GM12873 (cell line): Measurements from ENCODE around the gene BCAS4.

Experiments used
- CTCF ChIP-seq: IDR thresholded peaks from 2 replicates; pipeline ENCODE4 v1.5.1; 2012; ENCODE audit warnings: low read depth, mild to moderate bottlenecking, moderate library complexity, low read length, control low read depth; ENCODE audit not compliant: insufficient read depth; ENCODE audit errors: missing control alignments

The BCAS4 gene

GRCh38 chr20:50903353-50904051, 108.6 kb downstream of the BCAS4 start:
- no peak for TF ChIP-seq CTCF

- no peak for TF ChIP-seq CTCF
These were observed 109.3 kb downstream of the BCAS4 start for GRCh38 chr20:50904067-50904570.

GRCh38 chr20:50909413-50909812, 114.6 kb downstream of the BCAS4 start:
- TF ChIP-seq CTCF, result no peak

GRCh38 chr20:50911030-50911429, 116.2 kb downstream of the BCAS4 start:
- no peak for TF ChIP-seq CTCF

- no peak for TF ChIP-seq CTCF
These were observed 116.9 kb downstream of the BCAS4 start for GRCh38 chr20:50911716-50912115.

- TF ChIP-seq CTCF, result no peak
These were observed 119.0 kb downstream of the BCAS4 start for GRCh38 chr20:50913690-50914375.

- TF ChIP-seq CTCF, result no peak
These were observed 120.6 kb downstream of the BCAS4 start for GRCh38 chr20:50915424-50915823.
